Kidney (tissue), 14 donors: ENCODE results near the gene BNC2. TPM values are rescaled to one million over a fixed set of nuclear protein-coding genes. Genes with fewer than 3 reads are reported as not detected.

Source experiments
- DNase-seq, 5 donors: peaks; one replicate each; pipeline ENCODE4 v3.0.0-alpha.2; 2013 to 2020
- FAIRE-seq: peaks from 2 replicates; lab custom pipeline; 2012; peaks lifted over from hg19 to GRCh38; lab: Jason Lieb, UNC
- H3K27ac ChIP-seq, 2 donors: one replicate each; pipeline ENCODE4 v1.7.0; 2013; ENCODE audit warnings: low read depth in 2 of 2, low read length in 2 of 2, inconsistent platforms in 1 of 2
- H3K27me3 ChIP-seq: one replicate; pipeline ENCODE4 v1.7.1; 2013; ENCODE audit warnings: low read length, inconsistent platforms; ENCODE audit not compliant: control insufficient read depth, insufficient read depth
- H3K36me3 ChIP-seq, 3 donors: one replicate each; pipeline versions ENCODE4 v1.7.0 to v1.7.1; 2013; ENCODE audit warnings: low read length in 3 of 3, control low read depth in 1 of 3, inconsistent platforms in 1 of 3; ENCODE audit not compliant: insufficient read depth in 3 of 3, control insufficient read depth in 2 of 3
- H3K4me1 ChIP-seq, 3 donors: one replicate each; pipeline versions ENCODE4 v1.7.0 to v1.7.1; 2013; ENCODE audit warnings: low read length in 3 of 3, inconsistent platforms in 1 of 3, low read depth in 1 of 3; ENCODE audit not compliant: control insufficient read depth in 2 of 3, insufficient read depth in 2 of 3
- H3K4me3 ChIP-seq, 3 donors: one replicate each; pipeline versions ENCODE4 v1.7.0 to v1.8.1; 2013; ENCODE audit warnings: low read length in 3 of 3, control low read depth in 1 of 3, inconsistent platforms in 1 of 3
- H3K9ac ChIP-seq, 3 donors: one replicate each; pipeline versions ENCODE4 v1.7.0 to v1.7.1; 2013; ENCODE audit warnings: low read length in 3 of 3, control low read depth in 1 of 3, inconsistent platforms in 1 of 3
- H3K9me3 ChIP-seq, 3 donors: one replicate each; pipeline versions ENCODE4 v1.7.0 to v1.7.1; 2013; ENCODE audit warnings: low read length in 3 of 3, control low read depth in 1 of 3, inconsistent platforms in 1 of 3; ENCODE audit not compliant: control insufficient read depth in 2 of 3, insufficient read depth in 1 of 3
- CTCF ChIP-seq: IDR thresholded peaks from 3 replicates; pipeline ENCODE4 v1.5.1; 2012; ENCODE audit warnings: mild to moderate bottlenecking, moderate library complexity, borderline replicate concordance; ENCODE audit not compliant: insufficient read depth; ENCODE audit errors: extremely low read depth
- intact Hi-C: fragments of 100-400 bp; cut with DNase I; formaldehyde crosslinking; loops from one replicate; pipeline ENCODE4 v1.11.1; 2022
- polyA plus RNA-seq: library from polyadenylated mRNA; stranded (reverse); fragments of 350-450 nt; fragmentation: Illumina TruSeq; extraction: RNeasy Lipid Tissue Mini Kit (QIAGEN cat#74804); gene quantifications from one replicate; pipeline ENCODE4 v1.2.3, GENCODE V29; 2014; ENCODE audit warnings: low read depth, low replicate concordance; ENCODE audit not compliant: insufficient read depth
- total RNA-seq: library from RNA; stranded (reverse); fragmentation: NEBNext Ultra II Directional; extraction: Animal tissue kit (Norgen Biotek cat#: 25700); gene quantifications from one replicate; pipeline ENCODE4 v1.2.1, GENCODE V29; 2021
- donor health status: control.
- donor health status: control.
- donor health status: control.
- donor health status: control.
- donor health status: control.
- donor health status: DM: yes; HTN: yes; CAD: no.
- donor health status: Normal renal cell carcinoma (clear cell type).

Gene BNC2
- total and polyA plus RNA-seq, 2 donors from 2014 or later = 5.4 to 37.9 TPM

GRCh38 chr9:16611001-16611400 lies 259.5 kb downstream of the BNC2 start:
- DNase-seq = no peak
- FAIRE-seq = no peak
- no peak overlapping the region for H3K4me3 ChIP-seq
- H3K9ac ChIP-seq = no peak overlapping the region
- no peak for TF ChIP-seq CTCF
- H3K27ac ChIP-seq = no peak overlapping the region
- no peaks in the 10 kb centered on the region for H3K36me3 ChIP-seq
- no peaks in the 10 kb centered on the region for H3K9me3 ChIP-seq
- H3K27me3 ChIP-seq = no peaks in the 10 kb centered on the region
- intact Hi-C loops = no loop called here
- no peaks in the 10 kb centered on the region for H3K4me1 ChIP-seq

- intact Hi-C loops = no loop called here
- Histone ChIP-seq H3K4me1 (no peaks in the 10 kb centered on the region), H3K9ac (no peak overlapping the region), H3K36me3 (no peaks in the 10 kb centered on the region), H3K27me3 (no peaks in the 10 kb centered on the region), H3K9me3 (no peaks in the 10 kb centered on the region), H3K27ac (no peak overlapping the region), H3K4me3 (no peak overlapping the region)
- TF ChIP-seq CTCF = no peak
- DNase-seq (no peak), FAIRE-seq (no peak)
These were observed 259.9 kb downstream of the BNC2 start for GRCh38 chr9:16610538-16610937.

- no peak overlapping the region for H3K9ac ChIP-seq
- DNase-seq (no peak), FAIRE-seq (no peak)
- H3K27me3 ChIP-seq = no peaks in the 10 kb centered on the region
- H3K4me1 ChIP-seq = no peaks in the 10 kb centered on the region
- no peak overlapping the region for H3K4me3 ChIP-seq
- intact Hi-C loops = no loop called here
- no peaks in the 10 kb centered on the region for H3K36me3 ChIP-seq
- TF ChIP-seq CTCF = no peak
- no peaks in the 10 kb centered on the region for H3K9me3 ChIP-seq
- no peak overlapping the region for H3K27ac ChIP-seq
These were observed 261.6 kb downstream of the BNC2 start for GRCh38 chr9:16608906-16609305.

- Histone ChIP-seq H3K27ac (no peak overlapping the region), H3K36me3 (no peaks in the 10 kb centered on the region), H3K4me3 (no peak overlapping the region), H3K9me3 (no peaks in the 10 kb centered on the region), H3K4me1 (no peaks in the 10 kb centered on the region), H3K9ac (no peak overlapping the region), H3K27me3 (no peaks in the 10 kb centered on the region)
- FAIRE-seq = no peak
- intact Hi-C loops = no loop called here
- DNase-seq = no peak
- TF ChIP-seq CTCF = no peak
These were observed 268.0 kb downstream of the BNC2 start for GRCh38 chr9:16602494-16602893.
